ENCODE measurements around the gene LAX1. TPM values are rescaled to one million over a fixed set of nuclear protein-coding genes. Genes with fewer than 3 reads are reported as not detected.
"Not testable (repeated sequence)": the region's sequence is repeated elsewhere in the genome, so short reads cannot be mapped to it uniquely, and the experiment has no call there.

Gene LAX1
- polyA plus RNA-seq, 2 of the 4 experiments (the other 2 are of a cell fraction), result not detected

GRCh38 chr1:203746281-203746680 is 18.7 kb upstream of the LAX1 start:
- Histone ChIP-seq H3K4me2 (no peak overlapping the region), H3K4me3 (no peak overlapping the region), H3K4me1 (no peaks in the 10 kb centered on the region), H3K27ac (no peak overlapping the region), H3K9me3 (no peaks in the 10 kb centered on the region)
- FAIRE-seq, result no peak
- ChIA-PET CTCF (interaction anchor here (0.6 kb wide), 2 partner anchors 82 to 599 kb away, joined by 3 to 4 read pairs; no protein-coding TSS in a partner anchor), POLR2A (no interaction called here)
- 88% methylated on average over 6 of the region's 6 CpGs for WGBS (ENCODE audit: missing lambda C conversion rate)
- DNase-seq (ENCODE audit: low read depth in 1 of 2, low spot score in 1 of 2), result no peak
- no peak for ATAC-seq
- TF ChIP-seq RFX5 (IDR thresholded peaks at IDR 0.05), result no peak
- no peak for TF ChIP-seq GATA3 (IDR thresholded peaks at IDR 0.05; ENCODE audit: borderline replicate concordance)
- TF ChIP-seq JUN (IDR thresholded peaks at IDR 0.05), result no peak
- no peak for TF ChIP-seq FOSL2 (IDR thresholded peaks at IDR 0.05)
- TF ChIP-seq FOSL2 (CRISPR knock-in tag; IDR thresholded peaks at IDR 0.05), result no peak
- TF ChIP-seq ZNF302 (CRISPR knock-in tag; IDR thresholded peaks at IDR 0.05), result no peak

GRCh38 chr1:203751051-203751450 is 13.9 kb upstream of the LAX1 start:
- CTCF ChIA-PET, result interaction anchor here (0.5 to 0.8 kb wide), 3 partner anchors 411 to 579 kb away, joined by 3 to 4 read pairs (median 3); no protein-coding TSS in a partner anchor
- Histone ChIP-seq H3K9me3 (no peaks in the 10 kb centered on the region), H3K4me3 (no peak overlapping the region), H3K27ac (no peak overlapping the region), H3K4me1 (peaks cover 2% of the 10 kb centered on the region; the same call in 1 of the 3 replicates), H3K4me2 (no peak overlapping the region)
- 72% methylated on average over 3 of the region's 3 CpGs for WGBS (ENCODE audit: missing lambda C conversion rate)
- DNase-seq (ENCODE audit: low read depth in 1 of 2, low spot score in 1 of 2), result no peak
- TF ChIP-seq RAD21 (conservative IDR thresholded peaks at IDR 0.05 in 1 of 2, IDR thresholded peaks at IDR 0.05 in 1 of 2) (no peak), ZNF302 (CRISPR knock-in tag; IDR thresholded peaks at IDR 0.05) (no peak), BHLHE40 (IDR thresholded peaks at IDR 0.05; ENCODE audit: low read depth, low read length) (no peak), POLR2A (IDR thresholded peaks at IDR 0.05; ENCODE audit: low read length) (no peak), CHD2 (IDR thresholded peaks at IDR 0.05; ENCODE audit: low read length, partially characterized antibody) (no peak), CEBPB (IDR thresholded peaks at IDR 0.05) (no peak), MYC (IDR thresholded peaks at IDR 0.05; ENCODE audit: borderline replicate concordance, low read length) (no peak), HOXB13 (CRISPR knock-in tag; IDR thresholded peaks at IDR 0.05; ENCODE audit: low read depth) (no peak), RARB (CRISPR knock-in tag; IDR thresholded peaks at IDR 0.05) (no peak), JUN (IDR thresholded peaks at IDR 0.05) (no peak), MAFK (IDR thresholded peaks at IDR 0.05; ENCODE audit: partially characterized antibody) (no peak), EHMT2 (IDR thresholded peaks at IDR 0.05; ENCODE audit: low read depth) (no peak), USF2 (IDR thresholded peaks at IDR 0.05) (no peak), JUNB (IDR thresholded peaks at IDR 0.05) (no peak), CBX2 (IDR thresholded peaks at IDR 0.05; ENCODE audit: borderline replicate concordance, low read depth) (no peak), POLR2AphosphoS2 (conservative IDR thresholded peaks at IDR 0.05; ENCODE audit: low read length) (no peak)
- POLR2A ChIA-PET, result no interaction called here
- ATAC-seq, result no peak; a peak in 1 of 6 replicates
- FAIRE-seq, result no peak

GRCh38 chr1:203751618-203752361 is 13.2 kb upstream of the LAX1 start:
- not testable (repeated sequence) for H3K4me3 ChIP-seq; FAIRE-seq; H3K4me2 ChIP-seq; H3K4me1 ChIP-seq; DNase-seq (ENCODE audit: low read depth in 1 of 2, low spot score in 1 of 2); H3K9me3 ChIP-seq; H3K27ac ChIP-seq; ATAC-seq
- ChIA-PET CTCF (interaction anchor here (0.6 to 0.8 kb wide), 3 partner anchors 99 to 580 kb away, joined by 3 to 4 read pairs (median 4); no protein-coding TSS in a partner anchor), POLR2A (interaction anchor here (0.6 kb wide), 1 partner anchor 11 kb away, joined by 3 read pairs; no protein-coding TSS in a partner anchor)
- 90% methylated on average over 5 of the region's 5 CpGs for WGBS (ENCODE audit: missing lambda C conversion rate)

GRCh38 chr1:203754455-203754864 is 10.5 kb upstream of the LAX1 start:
- DNase-seq (ENCODE audit: low read depth in 1 of 2, low spot score in 1 of 2), result no peak
- WGBS (ENCODE audit: missing lambda C conversion rate), result 74% methylated on average over 4 of the region's 4 CpGs
- Histone ChIP-seq H3K4me1 (peaks cover 9% of the 10 kb centered on the region; the same call in 1 of the 3 replicates), H3K9me3 (no peaks in the 10 kb centered on the region), H3K27ac (no peak overlapping the region), H3K4me2 (no peak overlapping the region), H3K4me3 (no peak overlapping the region)
- ChIA-PET POLR2A (no interaction called here), CTCF (no interaction called here)
- TF ChIP-seq CBX8 (IDR thresholded peaks at IDR 0.05), result no peak
- no peak for TF ChIP-seq REST (IDR thresholded peaks at IDR 0.05)
- no peak for TF ChIP-seq SMC3 (IDR thresholded peaks at IDR 0.05)
- no peak for TF ChIP-seq CHD2 (IDR thresholded peaks at IDR 0.05; ENCODE audit: low read length, partially characterized antibody)
- TF ChIP-seq FOSB (CRISPR knock-in tag; IDR thresholded peaks at IDR 0.05), result no peak
- TF ChIP-seq EHMT2 (IDR thresholded peaks at IDR 0.05; ENCODE audit: low read depth), result no peak
- TF ChIP-seq RARB (CRISPR knock-in tag; IDR thresholded peaks at IDR 0.05), result no peak
- TF ChIP-seq GATA3 (IDR thresholded peaks at IDR 0.05; ENCODE audit: borderline replicate concordance), result no peak
- ATAC-seq, result no peak
- no peak for FAIRE-seq
